VCaP (cell line): ENCODE data around the gene SLC1A2.

Experiments used
- H3K27ac ChIP-seq: fragments of 450-650 bp; 2 replicates; pipeline ENCODE4 v1.5.1; 2017
- CTCF ChIP-seq: fragments of 450-650 bp; conservative IDR thresholded peaks from 2 replicates; pipeline ENCODE4 v1.5.1; 2017; ENCODE audit warnings: mild to moderate bottlenecking, moderate library complexity

SLC1A2 gene

GRCh38 chr11:35292279-35292678, 127.1 kb downstream of the SLC1A2 start:
- H3K27ac ChIP-seq: no peak overlapping the region
- no peak for TF ChIP-seq CTCF

GRCh38 chr11:35290876-35291275, 128.5 kb downstream of the SLC1A2 start:
- no peak for TF ChIP-seq CTCF
- no peak overlapping the region for H3K27ac ChIP-seq

- H3K27ac ChIP-seq: no peak overlapping the region
- TF ChIP-seq CTCF: no peak
Measured at GRCh38 chr11:35289821-35290220, 129.5 kb downstream of the SLC1A2 start.

- no peak for TF ChIP-seq CTCF
Measured at GRCh38 chr11:35288817-35289541, 130.4 kb downstream of the SLC1A2 start.

GRCh38 chr11:35288309-35288708, 131.0 kb downstream of the SLC1A2 start:
- no peak overlapping the region for H3K27ac ChIP-seq
- no peak for TF ChIP-seq CTCF

More at GRCh38 chr11:35288817-35289541, 130.4 kb downstream of the SLC1A2 start:
- no peak overlapping the region for H3K27ac ChIP-seq

- no peak overlapping the region for H3K27ac ChIP-seq
- no peak for TF ChIP-seq CTCF
Measured at GRCh38 chr11:35287344-35287890, 131.9 kb downstream of the SLC1A2 start.

GRCh38 chr11:35286126-35286525, 133.2 kb downstream of the SLC1A2 start:
- TF ChIP-seq CTCF: no peak
- H3K27ac ChIP-seq: no peak overlapping the region
